CD1c-positive myeloid dendritic cell (primary cell): ENCODE results near the gene DOCK1.

ENCODE experiments used
- DNase-seq: peaks from one replicate; pipeline ENCODE4 v3.0.0-alpha.2; 2016; ENCODE audit errors: extremely low spot score

DOCK1 gene

GRCh38 chr10:127310430-127310829 lies 405.2 kb downstream of the DOCK1 start:
- DNase-seq, result no peak

GRCh38 chr10:127310923-127311322 lies 405.7 kb downstream of the DOCK1 start:
- DNase-seq, result no peak

GRCh38 chr10:127313996-127314700 lies 408.9 kb downstream of the DOCK1 start:
- no peak for DNase-seq

GRCh38 chr10:127314797-127315196 lies 409.6 kb downstream of the DOCK1 start:
- no peak for DNase-seq

- no peak for DNase-seq
These were observed 410.7 kb downstream of the DOCK1 start for GRCh38 chr10:127315888-127316287.

GRCh38 chr10:127318396-127318795 lies 413.2 kb downstream of the DOCK1 start:
- DNase-seq, result no peak

- DNase-seq, result no peak
These were observed 414.0 kb downstream of the DOCK1 start for GRCh38 chr10:127319271-127319670.

- no peak for DNase-seq
These were observed 414.5 kb downstream of the DOCK1 start for GRCh38 chr10:127319691-127320090.

- DNase-seq, result no peak
These were observed 414.9 kb downstream of the DOCK1 start for GRCh38 chr10:127320176-127320575.

GRCh38 chr10:127322286-127322685 lies 417.1 kb downstream of the DOCK1 start:
- no peak for DNase-seq

- DNase-seq, result no peak
These were observed 420.3 kb downstream of the DOCK1 start for GRCh38 chr10:127325506-127325905.

- DNase-seq, result no peak
These were observed 421.7 kb downstream of the DOCK1 start for GRCh38 chr10:127326883-127327282.

- DNase-seq, result no peak
These were observed 426.5 kb downstream of the DOCK1 start for GRCh38 chr10:127331696-127332095.

- no peak for DNase-seq
These were observed 427.4 kb downstream of the DOCK1 start for GRCh38 chr10:127332631-127333030.

- DNase-seq, result no peak
These were observed 432.6 kb downstream of the DOCK1 start for GRCh38 chr10:127337801-127338200.

- DNase-seq, result no peak
These were observed 433.3 kb downstream of the DOCK1 start for GRCh38 chr10:127338399-127339110.

GRCh38 chr10:127343821-127344220 lies 438.6 kb downstream of the DOCK1 start:
- no peak for DNase-seq

- no peak for DNase-seq
These were observed 439.1 kb downstream of the DOCK1 start for GRCh38 chr10:127344346-127344745.

- no peak for DNase-seq
These were observed 440.2 kb downstream of the DOCK1 start for GRCh38 chr10:127345231-127345965.

GRCh38 chr10:127346604-127347003 lies 441.4 kb downstream of the DOCK1 start:
- no peak for DNase-seq

GRCh38 chr10:127347202-127347959 lies 442.2 kb downstream of the DOCK1 start:
- no peak for DNase-seq

- DNase-seq, result no peak
These were observed 444.5 kb downstream of the DOCK1 start for GRCh38 chr10:127349737-127350136.
